Sciatic nerve (tissue), 2 donors: ENCODE data around the gene SUMO4. TPM values are rescaled to one million over a fixed set of nuclear protein-coding genes. Genes with fewer than 3 reads are reported as not detected.

Source experiments
- ATAC-seq: fragments of 200-7000 bp; cut with Tn5 transposase; one replicate; pipeline ENCODE4 v1.9.1; 2020; ENCODE audit warnings: mild to moderate bottlenecking, moderate library complexity
- DNase-seq: peaks from one replicate; pipeline ENCODE4 v3.0.0-alpha.2; 2020; ENCODE audit warnings: low spot score
- intact Hi-C: fragments of 100-400 bp; cut with DNase I; formaldehyde crosslinking; loops from one replicate; pipeline ENCODE4 v1.14.2; 2022
- total RNA-seq: library from RNA; stranded (reverse); fragmentation: NEBNext Ultra II Directional; extraction: Animal tissue kit (Norgen Biotek cat#: 25700); gene quantifications from one replicate; pipeline ENCODE4 v1.2.1, GENCODE V29; 2021
- donor health status: DM: no; HTN: no; CAD: no.
- donor health status: DM: no; HTN: no; CAD: no.

Gene SUMO4
- total RNA-seq, 1 donor from 2014 or later, result 7.1 TPM

- DNase-seq (no peak), ATAC-seq (no peak)
- intact Hi-C loops, result no loop called here
These were observed 12.1 kb upstream of the SUMO4 start for GRCh38 chr6:149387779-149388512.

- ATAC-seq (no peak), DNase-seq (no peak)
- intact Hi-C loops, result no loop called here
These were observed 10.4 kb upstream of the SUMO4 start for GRCh38 chr6:149389509-149390297.

GRCh38 chr6:149392093-149392492, 8.0 kb upstream of the SUMO4 start:
- DNase-seq, result no peak
- ATAC-seq, result no peak
- intact Hi-C loops, result no loop called here

GRCh38 chr6:149392535-149392934, 7.5 kb upstream of the SUMO4 start:
- ATAC-seq (no peak), DNase-seq (no peak)
- intact Hi-C loops, result no loop called here

GRCh38 chr6:149393002-149393679, 6.9 kb upstream of the SUMO4 start:
- DNase-seq, result no peak
- intact Hi-C loops, result no loop called here
- no peak for ATAC-seq

GRCh38 chr6:149395185-149395584, 4.9 kb upstream of the SUMO4 start:
- ATAC-seq, result no peak
- intact Hi-C loops, result no loop called here
- no peak for DNase-seq

- DNase-seq (no peak), ATAC-seq (no peak)
- intact Hi-C loops, result no loop called here
These were observed 2.7 kb upstream of the SUMO4 start for GRCh38 chr6:149397384-149397783.

- intact Hi-C loops, result no loop called here
- ATAC-seq (no peak), DNase-seq (no peak)
These were observed 3.5 kb downstream of the SUMO4 start for GRCh38 chr6:149403534-149403933.

- intact Hi-C loops, result no loop called here
- ATAC-seq (no peak), DNase-seq (no peak)
These were observed 6.0 kb downstream of the SUMO4 start for GRCh38 chr6:149405823-149406765.

- DNase-seq (no peak), ATAC-seq (no peak)
- intact Hi-C loops, result no loop called here
These were observed 9.6 kb downstream of the SUMO4 start for GRCh38 chr6:149409617-149410016.

- no peak for ATAC-seq
These were observed 10.5 kb downstream of the SUMO4 start for GRCh38 chr6:149410557-149410956.

GRCh38 chr6:149414009-149414408, 13.9 kb downstream of the SUMO4 start:
- DNase-seq (no peak), ATAC-seq (no peak)
- intact Hi-C loops, result no loop called here

More at GRCh38 chr6:149410557-149410956, 10.5 kb downstream of the SUMO4 start:
- no peak for DNase-seq
- intact Hi-C loops, result no loop called here

- no peak for DNase-seq
- no peak for ATAC-seq
- intact Hi-C loops, result no loop called here
These were observed 14.8 kb downstream of the SUMO4 start for GRCh38 chr6:149414821-149415220.

GRCh38 chr6:149419696-149420404, 19.8 kb downstream of the SUMO4 start:
- DNase-seq, result no peak
- intact Hi-C loops, result no loop called here
- no peak for ATAC-seq

GRCh38 chr6:149421132-149421531, 21.1 kb downstream of the SUMO4 start:
- no peak for ATAC-seq
- intact Hi-C loops, result no loop called here
- no peak for DNase-seq

GRCh38 chr6:149422581-149422980, 22.5 kb downstream of the SUMO4 start:
- DNase-seq, result no peak
- intact Hi-C loops, result no loop called here

GRCh38 chr6:149423964-149424440, 23.9 kb downstream of the SUMO4 start:
- intact Hi-C loops, result no loop called here
- DNase-seq (no peak), ATAC-seq (no peak)

More at GRCh38 chr6:149422581-149422980, 22.5 kb downstream of the SUMO4 start:
- no peak for ATAC-seq

- intact Hi-C loops, result no loop called here
- no peak for ATAC-seq
- no peak for DNase-seq
These were observed 25.2 kb downstream of the SUMO4 start for GRCh38 chr6:149425224-149425623.
